Midbrain (tissue), 1 donor: ENCODE results near the gene TLCD3A.
"Not testable (repeated sequence)": the region's sequence is repeated elsewhere in the genome, so short reads cannot be mapped to it uniquely, and the experiment has no call there.

Source experiments
- DNase-seq: peaks from one replicate; lab custom pipeline; 2025; lab: John Stamatoyannopoulos, UW

Gene TLCD3A

GRCh38 chr17:749359-749758, 17.0 kb downstream of the TLCD3A start:
- DNase-seq = not testable (repeated sequence)

DNA sequence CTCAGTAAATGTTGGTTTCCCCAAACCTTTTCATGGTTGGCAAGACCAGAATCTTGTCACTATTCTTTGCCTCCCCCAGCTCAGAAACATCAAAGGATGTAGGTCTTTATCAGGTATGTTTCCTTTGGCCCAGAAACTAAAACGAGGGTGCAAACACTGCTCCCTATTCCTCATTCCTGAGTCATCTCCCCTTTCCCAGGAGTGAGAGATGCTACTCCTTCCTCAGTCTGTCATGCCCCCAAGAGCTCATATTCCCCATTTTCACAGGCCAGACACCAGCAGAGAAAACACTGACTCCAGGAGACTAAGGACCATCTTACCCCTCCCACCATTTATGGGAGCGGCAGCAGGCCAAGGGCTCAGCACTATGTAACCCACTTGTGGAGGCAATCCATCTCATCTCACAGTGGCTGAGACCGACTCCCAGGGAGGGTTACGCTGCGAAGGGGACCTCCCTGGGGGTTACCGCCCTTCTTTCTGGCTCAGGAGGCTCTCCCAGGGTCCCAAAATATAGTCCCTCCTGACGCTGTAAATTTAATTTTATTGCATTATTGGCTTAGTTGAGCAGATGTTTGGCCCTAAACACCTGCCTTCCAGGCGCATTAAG, 18.1 kb downstream of the TLCD3A start:
- no peak for DNase-seq

GRCh38 chr17:751269-752001, 19.0 kb downstream of the TLCD3A start:
- no peak for DNase-seq

DNA sequence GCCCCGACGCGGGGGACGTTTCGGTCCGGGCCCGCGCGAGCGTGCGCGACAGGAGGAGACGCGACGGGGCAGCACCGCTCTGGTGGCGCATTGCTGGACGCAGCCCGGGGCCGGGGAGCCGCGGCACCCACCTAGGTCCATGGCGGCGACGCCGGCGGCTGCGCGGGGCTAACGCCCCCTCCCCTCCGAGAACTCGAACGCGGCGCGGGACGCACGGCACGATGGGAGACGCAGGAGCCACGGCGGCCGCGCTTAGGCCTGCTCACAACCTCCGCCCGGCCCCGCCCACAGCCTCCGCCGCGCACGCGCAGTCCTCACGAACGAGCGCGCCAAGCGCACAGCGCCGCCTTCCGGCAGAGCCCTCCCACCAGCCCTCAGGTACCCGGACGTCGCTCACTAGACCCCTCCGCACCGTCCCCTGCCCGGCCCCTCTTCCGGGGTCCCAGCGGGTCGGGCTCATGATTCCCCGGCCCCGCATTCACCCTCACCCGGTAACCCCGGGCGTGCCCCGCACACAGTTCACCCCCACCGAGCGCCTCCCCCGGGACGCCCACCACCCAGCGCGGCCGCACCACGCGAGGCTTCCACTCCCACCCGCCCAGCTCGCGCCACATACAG, 19.7 kb downstream of the TLCD3A start, which contains the start of gene GEMIN4:
Gene GEMIN4 (minus strand): TSS at position 263 of the 618 bp plus-strand sequence. CDS start 122 bp downstream, at position 141.
- DNase-seq = peak; percentile 91

GRCh38 chr17:752620-753219, 20.3 kb downstream of the TLCD3A start:
- no peak for DNase-seq

GRCh38 chr17:753418-753817, 21.0 kb downstream of the TLCD3A start:
- DNase-seq = no peak

DNA sequence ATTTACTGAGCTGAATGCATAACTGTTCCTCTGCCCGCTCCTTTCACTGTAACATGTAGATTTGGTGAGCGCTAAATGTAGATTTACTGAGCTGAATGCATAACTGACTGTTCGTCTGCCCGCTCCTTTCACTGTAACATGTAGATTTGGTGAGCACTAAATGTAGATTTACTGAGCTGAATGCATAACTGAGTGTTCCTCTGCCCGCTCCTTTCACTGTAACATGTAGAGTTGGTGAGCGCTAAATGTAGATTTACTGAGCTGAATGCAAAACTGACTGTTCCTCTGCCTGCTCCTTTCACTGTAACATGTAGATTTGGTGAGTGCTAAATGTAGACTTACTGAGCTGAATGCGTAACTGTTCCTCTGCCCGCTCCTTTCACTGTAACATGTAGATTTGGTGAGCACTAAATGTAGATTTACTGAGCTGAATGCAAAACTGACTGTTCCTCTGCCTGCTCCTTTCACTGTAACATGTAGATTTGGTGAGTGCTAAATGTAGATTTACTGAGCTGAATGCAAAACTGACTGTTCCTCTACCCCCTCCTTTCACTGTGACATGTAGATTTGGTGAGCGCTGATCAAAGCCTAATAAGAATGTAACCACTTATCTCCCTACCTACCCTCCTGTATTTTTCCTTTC, 23.0 kb downstream of the TLCD3A start:
- not testable (repeated sequence) for DNase-seq

DNA sequence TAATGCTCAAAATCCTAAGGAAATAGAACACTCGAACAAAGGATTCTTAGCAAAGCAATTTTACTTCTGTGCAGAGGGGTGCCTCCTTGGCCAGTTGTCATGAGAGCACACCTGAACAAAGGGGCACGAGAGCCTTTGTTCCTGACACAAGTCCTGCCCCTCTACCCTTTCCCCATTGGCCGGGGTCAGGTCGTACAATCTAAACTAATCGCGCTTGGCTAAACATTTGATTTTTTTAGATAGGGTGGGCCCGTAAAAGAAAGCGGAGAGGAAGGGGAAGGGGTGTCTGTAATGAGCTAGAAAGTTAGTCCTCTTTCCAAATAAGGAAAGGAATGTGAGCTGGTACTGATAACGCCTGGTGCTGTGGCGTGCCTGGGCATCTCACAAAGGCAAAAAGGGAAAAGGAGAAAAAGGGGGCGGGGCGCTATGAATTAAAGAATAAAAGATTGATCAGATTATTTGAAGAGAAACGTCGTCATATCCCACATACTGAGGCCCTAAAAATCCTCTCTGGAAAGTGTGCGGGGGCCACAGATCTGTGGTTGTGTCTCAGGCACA, 23.7 kb downstream of the TLCD3A start:
- not testable (repeated sequence) for DNase-seq

- DNase-seq = no peak
These were observed 27.6 kb downstream of the TLCD3A start for GRCh38 chr17:759964-760363.

DNA sequence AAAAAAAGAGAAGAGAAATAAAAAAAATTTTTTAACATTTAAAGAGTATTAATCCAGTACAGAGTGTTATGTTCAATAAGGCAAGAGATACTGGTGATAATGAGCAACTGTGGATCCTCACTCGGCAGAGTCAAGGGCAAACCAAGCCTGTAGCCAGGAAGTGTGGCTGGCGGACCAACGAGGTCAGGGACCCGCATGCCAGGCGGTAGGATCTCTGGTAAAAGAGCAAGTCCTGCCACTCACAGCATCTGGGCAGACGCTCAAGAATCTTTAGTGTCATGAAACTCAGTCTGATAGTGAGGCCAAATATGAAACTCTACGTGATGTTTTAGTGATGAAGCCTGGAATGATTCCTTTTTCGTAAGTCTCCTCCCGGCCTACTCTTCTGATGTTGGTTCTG, 28.0 kb downstream of the TLCD3A start:
- DNase-seq = no peak

GRCh38 chr17:767076-767475, 34.7 kb downstream of the TLCD3A start:
- no peak for DNase-seq

DNA sequence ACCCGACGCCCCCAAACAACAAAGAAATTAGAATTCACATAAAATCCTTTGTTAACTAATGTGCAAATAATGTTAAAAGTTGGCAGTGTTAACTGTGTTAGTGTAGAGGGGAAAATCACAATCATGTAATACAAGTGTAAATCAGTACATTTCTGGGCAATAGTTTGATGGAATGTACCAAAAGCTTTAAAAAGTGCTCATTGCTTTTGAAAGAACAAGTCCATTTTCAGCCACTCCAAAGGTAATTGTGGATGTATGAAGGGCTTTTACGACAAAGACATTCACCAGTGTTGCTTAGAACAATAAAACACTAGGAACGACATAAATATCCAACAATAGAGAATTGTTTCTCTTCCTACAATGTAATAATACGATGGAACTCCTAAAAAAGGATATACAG, 40.6 kb downstream of the TLCD3A start:
- DNase-seq = no peak

DNA sequence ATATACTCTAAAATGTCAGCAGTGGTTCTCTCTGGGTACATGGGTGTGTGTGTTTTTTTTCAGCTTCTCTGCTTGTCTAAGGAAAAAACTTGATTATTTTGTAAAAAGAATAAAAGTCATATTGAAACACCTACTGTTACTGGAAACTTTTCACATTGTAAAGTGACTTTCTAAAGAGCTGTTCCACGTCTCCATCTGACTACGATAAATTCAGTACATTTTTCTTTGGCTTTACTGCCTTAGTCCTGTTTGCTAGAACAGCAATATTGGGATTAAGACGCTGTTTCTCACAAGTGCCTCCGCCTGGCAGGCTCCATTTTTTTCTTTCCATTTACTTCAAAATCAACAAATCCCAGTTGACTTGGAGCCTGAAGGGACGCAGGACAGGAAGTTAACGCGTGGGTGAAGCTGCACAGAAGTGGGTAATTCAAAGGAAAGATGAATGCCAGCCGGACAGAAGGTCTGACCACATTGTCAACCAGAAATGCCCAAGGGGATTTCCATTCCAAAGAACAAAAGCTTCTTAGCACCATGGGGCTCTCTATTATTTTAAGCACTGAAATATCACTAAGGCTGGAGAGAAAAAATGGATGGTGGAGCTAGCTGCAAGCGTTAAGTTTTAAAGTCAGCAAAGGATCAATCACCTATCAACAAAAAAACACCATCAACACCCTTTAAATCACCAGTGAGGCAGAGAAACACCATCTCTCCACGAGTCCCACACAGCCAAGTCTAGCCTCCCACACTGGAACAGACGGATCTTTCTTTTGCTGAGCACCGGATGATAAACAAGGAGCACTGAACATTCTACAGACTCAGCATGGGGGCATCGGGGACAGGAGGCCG, 41.3 kb downstream of the TLCD3A start:
- no peak for DNase-seq

DNA sequence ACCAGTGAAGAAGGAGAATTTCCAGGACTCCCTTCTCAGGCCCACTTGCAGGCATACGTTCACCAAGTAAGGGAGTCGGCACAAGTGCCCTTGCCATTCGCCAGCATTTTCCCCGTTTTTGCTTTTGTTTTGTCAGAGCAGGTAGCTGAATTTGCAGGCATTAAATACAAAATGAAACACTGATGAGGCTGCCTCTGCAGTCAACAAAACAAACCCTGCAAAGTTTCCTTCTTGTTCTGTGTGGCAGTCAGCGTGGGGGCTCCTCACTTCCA, 41.9 kb downstream of the TLCD3A start:
- no peak for DNase-seq

- no peak for DNase-seq
These were observed 45.7 kb downstream of the TLCD3A start for GRCh38 chr17:778096-778495.

- peak; percentile 93 for DNase-seq
These were observed 49.7 kb downstream of the TLCD3A start, which contains the start of the genes GLOD4 and MRM3 for GRCh38 chr17:781805-782731. TSS of gene GLOD4 (minus strand) at chr17:782280. CDS start at chr17:782255, 25 bp downstream. TSS of gene MRM3 (plus strand) at chr17:782353. CDS start at chr17:782379, 26 bp downstream.

DNA sequence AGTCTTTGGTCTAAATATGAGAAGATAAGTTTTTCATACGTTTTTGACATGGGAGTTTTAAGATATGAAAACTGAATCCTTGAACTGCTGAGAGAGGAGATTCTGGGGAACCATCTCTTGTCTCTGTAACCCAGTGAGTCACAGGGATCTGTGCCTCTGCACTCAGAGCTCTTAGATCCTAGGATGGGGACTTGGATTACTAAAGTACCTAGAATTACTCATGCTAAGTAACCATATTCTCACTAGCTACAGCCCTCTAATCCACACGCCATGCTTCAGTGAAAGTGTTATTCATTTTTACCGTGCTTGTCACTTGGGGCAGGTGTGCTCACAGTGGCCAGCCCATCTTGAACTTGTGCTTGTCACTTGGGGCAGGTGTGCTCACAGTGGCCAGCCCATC, 51.7 kb downstream of the TLCD3A start:
- DNase-seq = no peak

GRCh38 chr17:785901-786300, 53.5 kb downstream of the TLCD3A start:
- DNase-seq = not testable (repeated sequence)

DNA sequence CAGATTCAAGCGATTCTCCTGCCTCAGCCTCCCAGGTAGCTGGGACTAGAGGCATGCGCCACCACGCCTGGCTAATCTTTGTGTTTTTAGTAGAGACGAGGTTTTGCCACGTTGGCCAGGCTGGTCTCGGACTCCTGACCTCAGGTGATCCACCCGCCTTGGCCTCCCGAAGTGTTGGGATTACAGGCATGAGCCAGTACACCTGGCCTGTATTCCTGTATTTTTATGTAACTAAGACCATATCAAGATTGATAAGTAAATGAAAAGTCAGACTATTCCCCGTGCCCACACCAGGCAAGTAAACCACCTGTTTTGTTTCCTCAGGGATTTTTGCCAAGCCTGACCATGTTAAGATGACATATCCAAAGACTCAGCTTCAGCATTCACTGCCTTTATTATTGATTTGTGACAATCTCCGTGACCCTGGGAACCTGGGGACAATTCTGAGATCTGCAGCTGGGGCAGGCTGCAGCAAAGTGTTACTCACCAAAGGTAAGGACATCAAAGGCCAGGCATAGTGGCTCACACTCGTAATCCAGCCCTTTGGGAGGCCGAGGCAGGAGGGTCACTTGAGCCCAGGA, 55.3 kb downstream of the TLCD3A start:
- DNase-seq = no peak

- DNase-seq = no peak
These were observed 56.2 kb downstream of the TLCD3A start for GRCh38 chr17:788551-788950.
